Ovary (tissue), 9 donors: Measurements from ENCODE around the gene NYAP1. TPM values are rescaled to one million over a fixed set of nuclear protein-coding genes. Genes with fewer than 3 reads are reported as not detected.
A peak's percentile ranks its signal among the peaks of the same experiment; 100 is the strongest.

ENCODE experiments used
- DNase-seq, 5 donors: peaks; one replicate each; pipeline ENCODE4 v3.0.0-alpha.2; 2019 to 2020
- H3K27ac ChIP-seq, 2 donors: fragments of 200-600 bp; one replicate each; pipeline versions ENCODE4 v1.5.1 to v1.8.0; 2019 to 2022
- H3K27me3 ChIP-seq: fragments of 200-600 bp; one replicate; pipeline ENCODE4 v1.8.0; 2022
- H3K36me3 ChIP-seq: fragments of 200-600 bp; sonication (generic); one replicate; pipeline ENCODE4 v1.5.1; 2019
- H3K4me1 ChIP-seq: one replicate; pipeline ENCODE4 v1.8.1; 2013; ENCODE audit warnings: mild to moderate bottlenecking, moderate library complexity; ENCODE audit not compliant: insufficient read depth
- H3K4me3 ChIP-seq: fragments of 200-600 bp; sonication (generic); one replicate; pipeline ENCODE4 v1.5.1; 2017
- H3K9me3 ChIP-seq, 2 donors: fragments of 200-600 bp in 1 of 2; sonication (generic) in 1 of 2; one replicate each; pipeline versions ENCODE4 v1.5.1 to v1.8.1; 2013 to 2019; ENCODE audit warnings: mild to moderate bottlenecking in 1 of 2, moderate library complexity in 1 of 2
- EP300 ChIP-seq: sonication (generic); formaldehyde crosslinking; IDR thresholded peaks from one replicate; pipeline ENCODE4 v1.6.1; 2017; ENCODE audit warnings: antibody characterized with exemption
- POLR2A ChIP-seq: fragments of 450-650 bp; IDR thresholded peaks from one replicate; pipeline ENCODE4 v1.6.1; 2017; ENCODE audit warnings: antibody characterized with exemption, mild to moderate bottlenecking, moderate library complexity
- WGBS, 3 donors: extraction: QIAGEN DNeasy Blood & Tissue Kit in 1 of 3; methylation state at CpG; one replicate each; pipeline versions ENCODE4 v1.1.5 to v1.1.7; 2013 to 2017; 5-methylcytosine and 5-hydroxymethylcytosine counted together
- intact Hi-C, 4 donors: fragments of 100-400 bp; cut with DNase I; formaldehyde crosslinking; loops; one replicate each; pipeline versions ENCODE4 v1.11.0 to v1.15.1; 2022 to 2023
- polyA plus RNA-seq, 2 donors: library from polyadenylated mRNA; stranded (reverse); fragments of 200-250 nt in 1 of 2; fragments of 350-450 nt in 1 of 2; fragmentation: Illumina TruSeq in 1 of 2; extraction: RNeasy Lipid Tissue Mini Kit (QIAGEN cat#74804) in 1 of 2; gene quantifications; one replicate each; pipeline ENCODE4 v1.2.3, GENCODE V29; 2013 to 2014
- total RNA-seq, 7 donors: library from RNA; depleted of rRNA in 2 of 7; stranded (reverse); fragments of >200 nt in 2 of 7; fragmentation: NEBNext Ultra II Directional in 3 of 7; extraction: Animal tissue kit (Norgen Biotek cat#: 25700) in 3 of 7; gene quantifications; one replicate each; pipeline versions ENCODE4 v1.1.0 to v1.2.4, GENCODE V29; 2016 to 2023
- TF ChIP-seq, protein P1 (sequence below), 3 donors: fragments of 450-650 bp in 2 of 3; fragments of 200-600 bp in 1 of 3; IDR thresholded peaks; one replicate each; pipeline versions ENCODE4 v1.5.1 to v1.8.0; 2016 to 2022; ENCODE audit warnings: antibody characterized with exemption in 3 of 3, mild to moderate bottlenecking in 1 of 3
- donor health status: DM: no; HTN: no; CAD: no; lungs with moderate emphysema.
- donor health status: DM: no; HTN: no; CAD: no.
- donor health status: Bipolar disorder and iron deficiency.
- donor health status: DM: yes; HTN: yes; CAD: no.
- donor health status: DM: no; HTN: no; CAD: no.
- donor health status: DM: yes; HTN: yes; CAD: no.

NYAP1 gene
- total and polyA plus RNA-seq, 9 donors, result 0.28 to 10.1 (median 6.8) TPM

- Histone ChIP-seq H3K4me1 (peaks cover 3% of the 10 kb centered on the region), H3K36me3 (no peaks in the 10 kb centered on the region), H3K27me3 (no peaks in the 10 kb centered on the region), H3K4me3 (no peak overlapping the region), H3K27ac (no peak overlapping the region), H3K9me3 (no peaks in the 10 kb centered on the region)
- no peak for DNase-seq
- TF ChIP-seq, protein P1, sequence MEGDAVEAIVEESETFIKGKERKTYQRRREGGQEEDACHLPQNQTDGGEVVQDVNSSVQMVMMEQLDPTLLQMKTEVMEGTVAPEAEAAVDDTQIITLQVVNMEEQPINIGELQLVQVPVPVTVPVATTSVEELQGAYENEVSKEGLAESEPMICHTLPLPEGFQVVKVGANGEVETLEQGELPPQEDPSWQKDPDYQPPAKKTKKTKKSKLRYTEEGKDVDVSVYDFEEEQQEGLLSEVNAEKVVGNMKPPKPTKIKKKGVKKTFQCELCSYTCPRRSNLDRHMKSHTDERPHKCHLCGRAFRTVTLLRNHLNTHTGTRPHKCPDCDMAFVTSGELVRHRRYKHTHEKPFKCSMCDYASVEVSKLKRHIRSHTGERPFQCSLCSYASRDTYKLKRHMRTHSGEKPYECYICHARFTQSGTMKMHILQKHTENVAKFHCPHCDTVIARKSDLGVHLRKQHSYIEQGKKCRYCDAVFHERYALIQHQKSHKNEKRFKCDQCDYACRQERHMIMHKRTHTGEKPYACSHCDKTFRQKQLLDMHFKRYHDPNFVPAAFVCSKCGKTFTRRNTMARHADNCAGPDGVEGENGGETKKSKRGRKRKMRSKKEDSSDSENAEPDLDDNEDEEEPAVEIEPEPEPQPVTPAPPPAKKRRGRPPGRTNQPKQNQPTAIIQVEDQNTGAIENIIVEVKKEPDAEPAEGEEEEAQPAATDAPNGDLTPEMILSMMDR (IDR thresholded peaks at IDR 0.05), result no peak
- no peak for TF ChIP-seq EP300
- no peak for TF ChIP-seq POLR2A
- WGBS, 3 donors, result 89 to 91% (median 90%) methylated on average over 9 of the region's 9 CpGs
- intact Hi-C loops, result no loop called here
These were observed 21.3 kb downstream of the NYAP1 start for GRCh38 chr7:100504887-100505611.

- Histone ChIP-seq H3K36me3 (no peaks in the 10 kb centered on the region), H3K27me3 (no peaks in the 10 kb centered on the region), H3K9me3 (no peaks in the 10 kb centered on the region), H3K4me1 (peaks cover 3% of the 10 kb centered on the region), H3K4me3 (no peak overlapping the region), H3K27ac (no peak overlapping the region)
- intact Hi-C loops, result no loop called here
- WGBS, 3 donors, result 58 to 68% (median 58%) methylated on average over 8 of the region's 8 CpGs
- no peak for DNase-seq
- no peak for TF ChIP-seq POLR2A
- TF ChIP-seq, protein P1 (IDR thresholded peaks at IDR 0.05), result no peak
- TF ChIP-seq EP300, result no peak
These were observed 22.7 kb downstream of the NYAP1 start for GRCh38 chr7:100506356-100506923.

- Histone ChIP-seq H3K9me3 (no peaks in the 10 kb centered on the region), H3K4me1 (peaks cover 3% of the 10 kb centered on the region), H3K36me3 (no peaks in the 10 kb centered on the region), H3K27ac (no peak overlapping the region), H3K27me3 (no peaks in the 10 kb centered on the region), H3K4me3 (no peak overlapping the region)
- 12 to 33% (median 17%) methylated on average over 15 of the region's 15 CpGs for WGBS, 3 donors
- intact Hi-C loops, result no loop called here
- TF ChIP-seq POLR2A (peak; percentile 13), EP300 (no peak)
- DNase-seq, result peak; percentile 73 to 89 (median 78)
These were observed 25.5 kb downstream of the NYAP1 start for GRCh38 chr7:100509231-100509630.

DNA sequence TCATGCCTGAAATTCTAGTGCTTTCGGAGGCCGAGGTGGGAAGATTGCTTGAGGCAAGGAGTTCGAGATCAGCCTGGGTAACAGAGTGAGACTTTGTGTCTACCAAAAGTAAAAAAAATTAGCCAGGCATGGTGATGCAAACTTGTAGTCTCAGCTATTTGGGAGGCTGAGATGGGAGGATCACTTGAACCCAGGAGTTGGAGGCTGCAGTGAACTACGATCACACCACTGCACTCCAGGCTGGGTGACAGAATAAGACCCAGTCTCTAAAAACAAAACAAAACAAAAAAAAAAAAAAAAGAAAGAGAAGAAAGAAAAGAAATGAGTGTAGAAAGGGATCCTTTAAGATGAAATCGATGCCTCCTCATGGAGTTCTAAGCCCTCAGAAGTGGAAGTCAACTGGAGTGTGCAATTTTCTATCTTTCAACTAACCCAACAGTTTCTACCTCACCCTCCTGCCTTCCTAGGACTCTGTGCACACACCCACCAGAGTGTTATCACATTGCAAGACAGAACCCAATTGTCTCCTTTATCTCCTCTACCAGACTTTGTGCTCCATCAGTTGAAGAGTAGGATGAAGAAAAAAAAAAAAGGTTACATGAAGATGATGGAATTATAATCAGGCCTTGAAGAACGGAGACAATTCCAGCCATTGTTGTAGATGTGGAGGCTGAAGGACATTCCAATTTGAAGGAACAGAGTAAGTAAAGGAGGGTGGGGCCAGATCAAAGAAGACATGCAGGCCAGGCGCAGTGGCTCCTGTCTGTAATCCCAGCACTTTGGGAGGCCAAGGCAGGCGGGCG lies 26.9 kb downstream of the NYAP1 start:
- intact Hi-C loops, result no loop called here
- H3K4me1 ChIP-seq, result peaks cover 3% of the 10 kb centered on the region
- no peak overlapping the region for H3K4me3 ChIP-seq
- H3K27me3 ChIP-seq, result no peaks in the 10 kb centered on the region
- H3K36me3 ChIP-seq, result no peaks in the 10 kb centered on the region
- H3K27ac ChIP-seq, result no peak overlapping the region
- WGBS, 3 donors, result 91 to 95% (median 92%) methylated on average over 9 of the region's 9 CpGs
- TF ChIP-seq, protein P1 (IDR thresholded peaks at IDR 0.05), result no peak
- TF ChIP-seq EP300, result no peak
- no peak for TF ChIP-seq POLR2A
- no peak for DNase-seq
- H3K9me3 ChIP-seq, result no peaks in the 10 kb centered on the region
